SH-SY5Y (cell line): ENCODE data around the gene NXPH2.

Experiments used
- GATA2 ChIP-seq: IDR thresholded peaks from 2 replicates; pipeline ENCODE4 v1.6.1; 2011; ENCODE audit warnings: mild to moderate bottlenecking, low read depth, low read length
- GATA3 ChIP-seq: IDR thresholded peaks from 2 replicates; pipeline ENCODE4 v1.6.1; 2011; ENCODE audit warnings: low read depth, mild to moderate bottlenecking, low read length, moderate library complexity

DNA sequence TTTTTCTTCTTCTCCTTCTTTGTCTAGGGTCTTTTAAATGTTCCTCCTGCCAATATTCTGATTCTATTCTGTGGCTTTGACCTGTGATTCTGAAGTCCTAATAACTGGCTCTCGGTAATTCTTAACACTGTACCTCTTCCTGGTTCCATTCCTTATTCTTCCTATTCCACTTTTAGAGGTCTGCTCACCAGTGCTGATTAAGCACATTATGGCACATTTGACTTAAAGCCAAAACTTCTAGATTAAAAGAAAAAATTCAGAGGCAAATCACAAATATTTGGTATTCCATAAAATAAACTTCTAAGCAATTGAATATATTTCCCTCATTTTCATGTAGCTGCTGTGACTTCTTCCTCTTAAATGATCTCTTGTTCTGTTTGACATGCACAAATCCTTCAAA lies 47.5 kb downstream of the NXPH2 start:
- TF ChIP-seq GATA2: no peak
- no peak for TF ChIP-seq GATA3
